Neural crest cell (in vitro differentiated cells): ENCODE results near the gene PPP4R1. TPM values are rescaled to one million over a fixed set of nuclear protein-coding genes. Genes with fewer than 3 reads are reported as not detected.

Source experiments
- DNase-seq: peaks from one replicate; pipeline ENCODE4 v3.0.0; 2021; ENCODE audit warnings: low read depth, mixed read lengths, low spot score
- H3K27ac Mint-ChIP-seq: one replicate; pipeline ENCODE4 v1.8.0; 2021; ENCODE audit warnings: mild to moderate bottlenecking, mixed read lengths; ENCODE audit not compliant: unreplicated experiment
- H3K27me3 Mint-ChIP-seq: 2 replicates; pipeline ENCODE4 v1.8.0; 2021; ENCODE audit warnings: low read depth, mild to moderate bottlenecking, mixed read lengths
- H3K36me3 Mint-ChIP-seq: 2 replicates; pipeline ENCODE4 v1.8.0; 2021; ENCODE audit warnings: low read depth, mild to moderate bottlenecking, mixed read lengths
- H3K4me1 Mint-ChIP-seq: 2 replicates; pipeline ENCODE4 v1.8.0; 2021; ENCODE audit warnings: mixed read lengths
- H3K4me3 Mint-ChIP-seq: one replicate; pipeline ENCODE4 v1.8.0; 2021; ENCODE audit warnings: mild to moderate bottlenecking, mixed read lengths
- H3K9me3 Mint-ChIP-seq: 2 replicates; pipeline ENCODE4 v1.8.0; 2021; ENCODE audit warnings: mixed read lengths
- long read RNA-seq: library from polyadenylated mRNA; unstranded; transcript quantifications from one replicate; pipeline ENCODE4 v2.0.0, GENCODE V29; 2020
- total RNA-seq: library from RNA; stranded (reverse); gene quantifications from 2 replicates; pipeline ENCODE4 v1.2.1, GENCODE V29; 2021
- TF ChIP-seq, protein P1 (sequence below): fragments of 200-600 bp; sonication (generic); conservative IDR thresholded peaks from 2 replicates; pipeline ENCODE4 v1.5.0; 2021; ENCODE audit warnings: antibody characterized with exemption, mild to moderate bottlenecking

The PPP4R1 gene, protein sequence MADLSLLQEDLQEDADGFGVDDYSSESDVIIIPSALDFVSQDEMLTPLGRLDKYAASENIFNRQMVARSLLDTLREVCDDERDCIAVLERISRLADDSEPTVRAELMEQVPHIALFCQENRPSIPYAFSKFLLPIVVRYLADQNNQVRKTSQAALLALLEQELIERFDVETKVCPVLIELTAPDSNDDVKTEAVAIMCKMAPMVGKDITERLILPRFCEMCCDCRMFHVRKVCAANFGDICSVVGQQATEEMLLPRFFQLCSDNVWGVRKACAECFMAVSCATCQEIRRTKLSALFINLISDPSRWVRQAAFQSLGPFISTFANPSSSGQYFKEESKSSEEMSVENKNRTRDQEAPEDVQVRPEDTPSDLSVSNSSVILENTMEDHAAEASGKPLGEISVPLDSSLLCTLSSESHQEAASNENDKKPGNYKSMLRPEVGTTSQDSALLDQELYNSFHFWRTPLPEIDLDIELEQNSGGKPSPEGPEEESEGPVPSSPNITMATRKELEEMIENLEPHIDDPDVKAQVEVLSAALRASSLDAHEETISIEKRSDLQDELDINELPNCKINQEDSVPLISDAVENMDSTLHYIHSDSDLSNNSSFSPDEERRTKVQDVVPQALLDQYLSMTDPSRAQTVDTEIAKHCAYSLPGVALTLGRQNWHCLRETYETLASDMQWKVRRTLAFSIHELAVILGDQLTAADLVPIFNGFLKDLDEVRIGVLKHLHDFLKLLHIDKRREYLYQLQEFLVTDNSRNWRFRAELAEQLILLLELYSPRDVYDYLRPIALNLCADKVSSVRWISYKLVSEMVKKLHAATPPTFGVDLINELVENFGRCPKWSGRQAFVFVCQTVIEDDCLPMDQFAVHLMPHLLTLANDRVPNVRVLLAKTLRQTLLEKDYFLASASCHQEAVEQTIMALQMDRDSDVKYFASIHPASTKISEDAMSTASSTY
- total RNA-seq, result 136 and 138 TPM in 2 replicates
- long read RNA-seq, transcript PPP4R1-202 (20 exons, 3,885 nt), result major isoform, 58 of 177 reads
- long read RNA-seq, transcript PPP4R1-203 (20 exons, 3,925 nt), result minor isoform, 30 of 177 reads
- long read RNA-seq, partial matches to known transcripts, result 50 of 177 reads
- long read RNA-seq, other reads (novel, unspliced or antisense), result 39 of 177 reads

DNA sequence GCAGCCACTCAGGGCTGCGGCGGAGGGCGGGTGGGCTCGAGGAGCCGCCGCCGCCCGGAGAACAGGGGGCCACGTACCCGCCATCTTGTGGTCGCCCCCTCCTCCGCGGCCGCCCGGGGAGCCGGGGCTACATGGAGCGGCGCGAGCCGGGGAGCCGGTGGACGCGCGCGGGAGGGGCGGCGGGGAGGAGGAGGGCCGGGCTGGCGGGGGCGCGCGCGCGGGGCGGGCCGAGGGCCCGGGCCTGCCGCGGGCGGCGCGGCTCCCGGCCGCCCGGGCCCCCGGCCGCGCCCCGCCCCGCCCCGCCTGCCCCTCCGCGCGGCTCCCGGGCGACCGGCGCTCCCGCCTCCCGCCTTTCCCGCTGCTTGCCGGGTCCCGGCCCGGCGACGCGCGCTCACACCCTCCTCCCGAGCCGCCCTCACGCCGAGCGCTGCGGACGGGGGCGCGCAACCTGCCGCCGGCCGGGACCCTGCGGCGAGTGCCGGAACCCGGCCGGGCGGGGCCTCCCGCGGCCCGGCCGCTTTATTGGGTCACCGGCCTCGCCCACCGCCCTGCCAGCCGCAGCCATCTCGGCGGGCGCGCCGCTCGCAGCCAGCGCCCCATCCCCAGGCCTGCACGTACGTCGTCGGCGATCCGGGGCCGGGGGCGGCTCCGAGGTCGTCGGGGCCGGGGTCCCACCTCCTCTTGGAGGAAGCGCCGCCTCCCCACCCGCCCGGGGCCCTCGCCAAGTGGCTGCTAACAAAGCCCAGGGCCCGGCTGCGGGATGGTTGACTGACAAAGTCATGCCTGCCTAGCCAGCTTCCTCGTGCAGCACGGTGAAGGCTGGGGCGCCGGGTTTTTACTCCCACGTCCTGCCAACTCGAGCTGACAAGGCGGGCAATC is at the start of gene PPP4R1:
Gene PPP4R1, minus strand, starts transcription at position 159 of the 879 bp plus-strand sequence. Its CDS starts 75 bp downstream, at position 84.
- Mint-ChIP-seq H3K27me3 (no peaks in the 10 kb centered on the region), H3K36me3 (peaks cover 10% of the 10 kb centered on the region), H3K9me3 (peaks cover 2% of the 10 kb centered on the region), H3K4me1 (peaks cover 45% of the 10 kb centered on the region), H3K4me3 (peak within 1 kb of the TSS; percentile 97), H3K27ac (peak within 1 kb of the TSS; percentile 97)
- DNase-seq, result peak; percentile 70
- TF ChIP-seq, protein P1, sequence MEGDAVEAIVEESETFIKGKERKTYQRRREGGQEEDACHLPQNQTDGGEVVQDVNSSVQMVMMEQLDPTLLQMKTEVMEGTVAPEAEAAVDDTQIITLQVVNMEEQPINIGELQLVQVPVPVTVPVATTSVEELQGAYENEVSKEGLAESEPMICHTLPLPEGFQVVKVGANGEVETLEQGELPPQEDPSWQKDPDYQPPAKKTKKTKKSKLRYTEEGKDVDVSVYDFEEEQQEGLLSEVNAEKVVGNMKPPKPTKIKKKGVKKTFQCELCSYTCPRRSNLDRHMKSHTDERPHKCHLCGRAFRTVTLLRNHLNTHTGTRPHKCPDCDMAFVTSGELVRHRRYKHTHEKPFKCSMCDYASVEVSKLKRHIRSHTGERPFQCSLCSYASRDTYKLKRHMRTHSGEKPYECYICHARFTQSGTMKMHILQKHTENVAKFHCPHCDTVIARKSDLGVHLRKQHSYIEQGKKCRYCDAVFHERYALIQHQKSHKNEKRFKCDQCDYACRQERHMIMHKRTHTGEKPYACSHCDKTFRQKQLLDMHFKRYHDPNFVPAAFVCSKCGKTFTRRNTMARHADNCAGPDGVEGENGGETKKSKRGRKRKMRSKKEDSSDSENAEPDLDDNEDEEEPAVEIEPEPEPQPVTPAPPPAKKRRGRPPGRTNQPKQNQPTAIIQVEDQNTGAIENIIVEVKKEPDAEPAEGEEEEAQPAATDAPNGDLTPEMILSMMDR, result no peak

DNA sequence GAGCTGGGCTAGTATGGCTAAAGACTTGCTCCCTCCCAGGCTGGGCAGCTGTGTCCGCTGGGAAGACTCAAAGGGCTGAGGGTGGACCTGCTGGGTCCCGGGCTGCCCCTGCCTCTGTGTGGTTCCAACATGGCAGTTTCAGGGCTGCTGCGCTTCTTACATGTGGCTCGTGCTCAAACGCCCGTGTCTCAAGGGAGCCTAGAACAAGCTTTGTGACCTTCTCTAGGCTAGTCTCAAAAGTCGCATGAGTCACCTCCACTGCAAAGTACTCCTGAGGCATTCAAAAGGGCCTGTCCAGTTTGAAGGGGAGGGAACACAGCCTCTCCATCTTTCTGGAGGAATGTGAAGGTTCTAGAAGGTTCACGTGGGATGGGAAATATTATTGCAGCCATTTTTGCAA is 49.0 kb upstream of the PPP4R1 start:
- TF ChIP-seq, protein P1, result no peak
- DNase-seq, result no peak
- Mint-ChIP-seq H3K4me1 (peaks cover 24% of the 10 kb centered on the region), H3K27ac (no peak overlapping the region), H3K36me3 (no peaks in the 10 kb centered on the region), H3K9me3 (peaks cover 3% of the 10 kb centered on the region), H3K4me3 (no peak overlapping the region), H3K27me3 (no peaks in the 10 kb centered on the region)

DNA sequence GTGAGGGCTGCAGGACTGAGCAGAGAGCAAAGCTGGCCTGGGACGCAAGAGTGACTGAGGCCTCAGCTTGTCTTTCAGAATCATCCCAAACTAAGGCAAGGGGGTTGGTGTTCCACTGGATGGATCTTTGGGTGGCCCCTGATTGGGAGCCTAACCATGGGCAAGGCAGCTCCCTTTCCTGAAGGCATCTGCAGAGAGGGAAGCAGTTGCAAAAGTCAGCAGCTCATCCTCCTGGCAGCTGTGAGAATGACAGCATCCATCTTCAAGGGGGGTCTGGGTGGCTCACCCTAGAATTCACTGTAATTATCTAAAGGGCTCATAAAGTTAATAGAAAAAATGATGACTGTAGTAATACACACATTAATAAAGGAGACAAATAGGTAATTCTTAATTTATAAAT is 47.2 kb upstream of the PPP4R1 start:
- no peaks in the 10 kb centered on the region for H3K36me3 Mint-ChIP-seq
- TF ChIP-seq, protein P1, result no peak
- peaks cover 24% of the 10 kb centered on the region for H3K4me1 Mint-ChIP-seq
- no peak overlapping the region for H3K4me3 Mint-ChIP-seq
- H3K9me3 Mint-ChIP-seq, result peaks cover 3% of the 10 kb centered on the region
- H3K27me3 Mint-ChIP-seq, result no peaks in the 10 kb centered on the region
- no peak for DNase-seq
- no peak overlapping the region for H3K27ac Mint-ChIP-seq

DNA sequence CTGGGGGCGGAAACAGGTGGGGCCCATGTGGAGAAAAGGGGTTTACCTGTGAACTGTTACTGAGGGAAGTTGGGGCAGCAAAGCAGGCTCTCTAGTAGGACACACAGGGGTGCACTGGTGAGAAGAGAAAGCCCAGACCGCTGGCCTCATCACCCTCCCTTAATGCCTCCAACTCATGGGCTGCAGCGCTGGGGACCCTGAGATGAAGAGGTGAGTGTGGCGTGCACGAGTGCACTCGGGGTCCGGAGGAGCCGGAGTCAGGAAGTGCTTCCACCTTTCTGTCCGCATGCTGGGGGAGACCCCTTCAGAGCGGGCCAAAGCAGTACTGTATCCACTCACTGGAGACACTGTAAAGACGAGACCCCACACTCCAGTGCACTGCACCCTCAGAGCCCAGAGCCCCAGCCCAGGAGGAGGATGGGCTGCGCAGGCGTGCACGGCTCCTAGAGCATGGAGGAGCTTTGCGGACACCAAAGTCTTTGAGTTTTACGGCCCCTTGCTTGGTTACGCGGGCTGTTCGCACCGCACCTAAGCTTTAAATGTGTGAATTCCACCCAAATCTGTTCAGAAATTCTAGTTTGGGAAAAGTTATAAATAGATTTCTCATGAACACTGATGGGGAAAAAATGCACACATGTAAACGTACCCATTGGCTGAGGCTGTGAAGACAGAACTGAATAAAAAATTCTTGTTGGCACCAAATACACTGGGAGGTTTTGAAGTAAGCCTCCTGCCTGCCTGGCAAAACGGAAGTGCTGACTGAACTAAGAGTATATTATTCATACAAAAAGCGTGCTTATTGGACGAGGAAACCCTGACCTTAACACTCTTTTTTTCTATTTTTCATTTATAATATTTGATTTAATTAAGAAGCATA is 45.4 kb upstream of the PPP4R1 start:
- TF ChIP-seq, protein P1, result no peak
- Mint-ChIP-seq H3K27ac (no peak overlapping the region), H3K4me1 (peaks cover 24% of the 10 kb centered on the region), H3K27me3 (no peaks in the 10 kb centered on the region), H3K9me3 (peaks cover 3% of the 10 kb centered on the region), H3K4me3 (no peak overlapping the region), H3K36me3 (no peaks in the 10 kb centered on the region)
- no peak for DNase-seq
